Neural cell (in vitro differentiated cells): Measurements from ENCODE around the gene RBM27. TPM values are rescaled to one million over a fixed set of nuclear protein-coding genes. Genes with fewer than 3 reads are reported as not detected.
"Not testable (repeated sequence)": the region's sequence is repeated elsewhere in the genome, so short reads cannot be mapped to it uniquely, and the experiment has no call there.

Experiments
- H2AFZ ChIP-seq: fragments of 200-600, 300-800 bp; sonication (generic), shearing (Covaris generic); 2 replicates; pipeline ENCODE4 v1.6.0; 2014; ENCODE audit warnings: low read depth, mild to moderate bottlenecking, antibody characterized with exemption, low read length, moderate library complexity
- H3F3A ChIP-seq: fragments of 200-600 bp; shearing (Covaris generic); 2 replicates; pipeline ENCODE4 v1.6.1; 2016; ENCODE audit warnings: mild to moderate bottlenecking, moderate library complexity, mixed read lengths, antibody characterized with exemption, low read length; ENCODE audit not compliant: insufficient read depth, poor library complexity, severe bottlenecking
- H3K27ac ChIP-seq: fragments of 200-600, 300-800 bp; sonication (generic), shearing (Covaris generic); 2 replicates; pipeline ENCODE4 v1.5.1; 2014; ENCODE audit warnings: mild to moderate bottlenecking, low read length, moderate library complexity
- H3K27me3 ChIP-seq: fragments of 300-800, 200-600 bp; sonication (generic), shearing (Covaris generic); 2 replicates; pipeline ENCODE4 v1.6.0; 2014; ENCODE audit warnings: mild to moderate bottlenecking, low read depth, low read length, moderate library complexity; ENCODE audit not compliant: insufficient read depth
- H3K36me3 ChIP-seq: fragments of 300-800, 200-600 bp; sonication (generic), shearing (Covaris generic); 2 replicates; pipeline ENCODE4 v1.5.1; 2014; ENCODE audit warnings: mild to moderate bottlenecking, antibody characterized with exemption, low read length, moderate library complexity; ENCODE audit not compliant: insufficient read depth
- H3K4me2 ChIP-seq: fragments of 300-800, 200-600 bp; sonication (generic), shearing (Covaris generic); 2 replicates; pipeline ENCODE4 v1.6.0; 2014; ENCODE audit warnings: mild to moderate bottlenecking, low read length
- H3K4me3 ChIP-seq: fragments of 300-800, 200-600 bp; sonication (generic), shearing (Covaris generic); 2 replicates; pipeline ENCODE4 v1.5.1; 2014; ENCODE audit warnings: mild to moderate bottlenecking, low read length, moderate library complexity
- H3K79me2 ChIP-seq: fragments of 200-600 bp; shearing (Covaris generic); replicated peaks from 2 replicates; pipeline ENCODE4 v1.6.0; 2014; ENCODE audit warnings: mild to moderate bottlenecking, low read length, moderate library complexity; ENCODE audit not compliant: insufficient read depth
- H3K9ac ChIP-seq: fragments of 300-800, 200-600 bp; sonication (generic), shearing (Covaris generic); 2 replicates; pipeline ENCODE4 v1.6.1; 2016; ENCODE audit warnings: mild to moderate bottlenecking, low read length, mixed read lengths
- H3K9me2 ChIP-seq: fragments of 200-600 bp; shearing (Covaris generic); 2 replicates; pipeline ENCODE4 v1.6.1; 2016; ENCODE audit warnings: mild to moderate bottlenecking, low read length, mixed read lengths; ENCODE audit not compliant: insufficient read depth
- H3K9me3 ChIP-seq: fragments of 200-600, 300-800 bp; sonication (generic), shearing (Covaris generic); 2 replicates; pipeline ENCODE4 v1.6.1; 2016; ENCODE audit warnings: mild to moderate bottlenecking, mixed run types, low read length, moderate library complexity, mixed read lengths
- H4K20me1 ChIP-seq: fragments of 200-600 bp; shearing (Covaris generic); 2 replicates; pipeline ENCODE4 v1.6.1; 2016; ENCODE audit warnings: mild to moderate bottlenecking, mixed run types; ENCODE audit not compliant: insufficient read depth
- EP300 ChIP-seq: fragments of 450-650 bp; conservative IDR thresholded peaks from 2 replicates; pipeline ENCODE4 v1.6.1; 2014; ENCODE audit warnings: antibody characterized with exemption, mild to moderate bottlenecking, moderate library complexity; ENCODE audit not compliant: poor library complexity, severe bottlenecking
- EZH2 ChIP-seq: fragments of 200-600, 300-800 bp; shearing (Covaris generic), sonication (generic); IDR thresholded peaks from 2 replicates; pipeline ENCODE4 v1.6.1; 2014; ENCODE audit warnings: antibody characterized with exemption, low read length, borderline replicate concordance, mild to moderate bottlenecking; ENCODE audit not compliant: insufficient read depth, poor library complexity, severe bottlenecking
- MXI1 ChIP-seq: fragments of 450-650 bp; conservative IDR thresholded peaks from 2 replicates; pipeline ENCODE4 v1.6.1; 2014; ENCODE audit warnings: antibody characterized with exemption, mild to moderate bottlenecking; ENCODE audit not compliant: poor library complexity, severe bottlenecking
- POLR2AphosphoS5 ChIP-seq: IDR thresholded peaks from 2 replicates; pipeline ENCODE4 v1.6.1; 2012
- RAD21 ChIP-seq: fragments of 450-650 bp; conservative IDR thresholded peaks from 2 replicates; pipeline ENCODE4 v1.6.1; 2014; ENCODE audit warnings: antibody characterized with exemption, mild to moderate bottlenecking, moderate library complexity
- SMC3 ChIP-seq: fragments of 450-650 bp; conservative IDR thresholded peaks from 2 replicates; pipeline ENCODE4 v1.6.1; 2014; ENCODE audit warnings: antibody characterized with exemption, mild to moderate bottlenecking, moderate library complexity; ENCODE audit not compliant: poor library complexity
- TAF1 ChIP-seq: IDR thresholded peaks from 2 replicates; pipeline ENCODE4 v1.6.1; 2012; ENCODE audit warnings: low read depth
- polyA plus RNA-seq: library from polyadenylated mRNA; depleted of rRNA; stranded (reverse); fragments of >200 nt; gene quantifications from 2 replicates; pipeline ENCODE4 v1.2.3, GENCODE V29; 2014
- TF ChIP-seq, protein P1 (sequence below): fragments of 450-650 bp; IDR thresholded peaks from 2 replicates; pipeline ENCODE4 v1.5.1; 2014; ENCODE audit warnings: antibody characterized with exemption, mild to moderate bottlenecking, moderate library complexity; ENCODE audit not compliant: poor library complexity, severe bottlenecking
- TF ChIP-seq, protein P2 (sequence below): IDR thresholded peaks from 2 replicates; pipeline ENCODE4 v1.6.1; 2012; ENCODE audit warnings: borderline replicate concordance

RBM27 gene
- polyA plus RNA-seq, 1 donor from 2014 or later, result 23.2 TPM

GRCh38 chr5:146208916-146209522, 5.6 kb downstream of the RBM27 start:
- no peaks in the 10 kb centered on the region for H4K20me1 ChIP-seq
- H3K4me2 ChIP-seq, result no peak overlapping the region
- no peak overlapping the region for H2AFZ ChIP-seq
- H3K27me3 ChIP-seq, result no peaks in the 10 kb centered on the region
- no peak overlapping the region for H3K4me3 ChIP-seq
- H3K27ac ChIP-seq, result no peak overlapping the region
- TF ChIP-seq POLR2AphosphoS5 (no peak), SMC3 (no peak), EP300 (no peak), RAD21 (no peak), MXI1 (no peak), TAF1 (no peak), EZH2 (no peak)
- TF ChIP-seq, protein P1, sequence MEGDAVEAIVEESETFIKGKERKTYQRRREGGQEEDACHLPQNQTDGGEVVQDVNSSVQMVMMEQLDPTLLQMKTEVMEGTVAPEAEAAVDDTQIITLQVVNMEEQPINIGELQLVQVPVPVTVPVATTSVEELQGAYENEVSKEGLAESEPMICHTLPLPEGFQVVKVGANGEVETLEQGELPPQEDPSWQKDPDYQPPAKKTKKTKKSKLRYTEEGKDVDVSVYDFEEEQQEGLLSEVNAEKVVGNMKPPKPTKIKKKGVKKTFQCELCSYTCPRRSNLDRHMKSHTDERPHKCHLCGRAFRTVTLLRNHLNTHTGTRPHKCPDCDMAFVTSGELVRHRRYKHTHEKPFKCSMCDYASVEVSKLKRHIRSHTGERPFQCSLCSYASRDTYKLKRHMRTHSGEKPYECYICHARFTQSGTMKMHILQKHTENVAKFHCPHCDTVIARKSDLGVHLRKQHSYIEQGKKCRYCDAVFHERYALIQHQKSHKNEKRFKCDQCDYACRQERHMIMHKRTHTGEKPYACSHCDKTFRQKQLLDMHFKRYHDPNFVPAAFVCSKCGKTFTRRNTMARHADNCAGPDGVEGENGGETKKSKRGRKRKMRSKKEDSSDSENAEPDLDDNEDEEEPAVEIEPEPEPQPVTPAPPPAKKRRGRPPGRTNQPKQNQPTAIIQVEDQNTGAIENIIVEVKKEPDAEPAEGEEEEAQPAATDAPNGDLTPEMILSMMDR, result no peak
- TF ChIP-seq, protein P2, sequence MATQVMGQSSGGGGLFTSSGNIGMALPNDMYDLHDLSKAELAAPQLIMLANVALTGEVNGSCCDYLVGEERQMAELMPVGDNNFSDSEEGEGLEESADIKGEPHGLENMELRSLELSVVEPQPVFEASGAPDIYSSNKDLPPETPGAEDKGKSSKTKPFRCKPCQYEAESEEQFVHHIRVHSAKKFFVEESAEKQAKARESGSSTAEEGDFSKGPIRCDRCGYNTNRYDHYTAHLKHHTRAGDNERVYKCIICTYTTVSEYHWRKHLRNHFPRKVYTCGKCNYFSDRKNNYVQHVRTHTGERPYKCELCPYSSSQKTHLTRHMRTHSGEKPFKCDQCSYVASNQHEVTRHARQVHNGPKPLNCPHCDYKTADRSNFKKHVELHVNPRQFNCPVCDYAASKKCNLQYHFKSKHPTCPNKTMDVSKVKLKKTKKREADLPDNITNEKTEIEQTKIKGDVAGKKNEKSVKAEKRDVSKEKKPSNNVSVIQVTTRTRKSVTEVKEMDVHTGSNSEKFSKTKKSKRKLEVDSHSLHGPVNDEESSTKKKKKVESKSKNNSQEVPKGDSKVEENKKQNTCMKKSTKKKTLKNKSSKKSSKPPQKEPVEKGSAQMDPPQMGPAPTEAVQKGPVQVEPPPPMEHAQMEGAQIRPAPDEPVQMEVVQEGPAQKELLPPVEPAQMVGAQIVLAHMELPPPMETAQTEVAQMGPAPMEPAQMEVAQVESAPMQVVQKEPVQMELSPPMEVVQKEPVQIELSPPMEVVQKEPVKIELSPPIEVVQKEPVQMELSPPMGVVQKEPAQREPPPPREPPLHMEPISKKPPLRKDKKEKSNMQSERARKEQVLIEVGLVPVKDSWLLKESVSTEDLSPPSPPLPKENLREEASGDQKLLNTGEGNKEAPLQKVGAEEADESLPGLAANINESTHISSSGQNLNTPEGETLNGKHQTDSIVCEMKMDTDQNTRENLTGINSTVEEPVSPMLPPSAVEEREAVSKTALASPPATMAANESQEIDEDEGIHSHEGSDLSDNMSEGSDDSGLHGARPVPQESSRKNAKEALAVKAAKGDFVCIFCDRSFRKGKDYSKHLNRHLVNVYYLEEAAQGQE, result no peak
- no peaks in the 10 kb centered on the region for H3K36me3 ChIP-seq
- peaks cover 72% of the 10 kb centered on the region for H3K79me2 ChIP-seq
- H3F3A ChIP-seq, result no peaks in the 10 kb centered on the region
- H3K9me2 ChIP-seq, result no peaks in the 10 kb centered on the region
- H3K9ac ChIP-seq, result no peak overlapping the region
- no peaks in the 10 kb centered on the region for H3K9me3 ChIP-seq

DNA sequence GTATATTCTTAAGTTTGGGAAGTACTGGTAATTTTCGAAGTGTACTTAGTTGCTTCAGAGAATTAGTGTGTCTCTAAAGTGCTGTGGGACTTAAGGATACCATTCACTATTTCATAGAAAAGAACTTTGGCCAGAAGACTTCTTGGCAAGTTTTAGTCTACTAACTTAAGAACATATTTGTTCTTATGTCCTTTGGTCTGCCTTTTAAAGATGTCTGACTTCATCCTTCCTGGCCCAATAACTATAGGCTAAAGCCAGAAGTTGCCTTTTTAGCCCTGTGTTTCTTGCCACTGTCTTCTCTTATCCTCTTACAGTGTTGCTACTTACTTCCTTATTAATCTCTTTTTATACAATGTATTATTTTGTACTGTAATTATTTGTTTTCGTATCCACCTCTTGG, 6.3 kb downstream of the RBM27 start:
- Histone ChIP-seq H3K27ac (no peak overlapping the region), H3K4me2 (no peak overlapping the region), H2AFZ (no peak overlapping the region), H3F3A (no peaks in the 10 kb centered on the region), H3K9me3 (no peaks in the 10 kb centered on the region), H3K9me2 (no peaks in the 10 kb centered on the region), H3K79me2 (peaks cover 65% of the 10 kb centered on the region), H3K4me3 (no peak overlapping the region), H3K27me3 (no peaks in the 10 kb centered on the region), H4K20me1 (no peaks in the 10 kb centered on the region), H3K36me3 (no peaks in the 10 kb centered on the region), H3K9ac (no peak overlapping the region)
- TF ChIP-seq, protein P1, result no peak
- TF ChIP-seq SMC3, result no peak
- no peak for TF ChIP-seq MXI1
- no peak for TF ChIP-seq TAF1
- no peak for TF ChIP-seq EP300
- no peak for TF ChIP-seq RAD21
- no peak for TF ChIP-seq EZH2
- TF ChIP-seq, protein P2, result no peak
- TF ChIP-seq POLR2AphosphoS5, result no peak

DNA sequence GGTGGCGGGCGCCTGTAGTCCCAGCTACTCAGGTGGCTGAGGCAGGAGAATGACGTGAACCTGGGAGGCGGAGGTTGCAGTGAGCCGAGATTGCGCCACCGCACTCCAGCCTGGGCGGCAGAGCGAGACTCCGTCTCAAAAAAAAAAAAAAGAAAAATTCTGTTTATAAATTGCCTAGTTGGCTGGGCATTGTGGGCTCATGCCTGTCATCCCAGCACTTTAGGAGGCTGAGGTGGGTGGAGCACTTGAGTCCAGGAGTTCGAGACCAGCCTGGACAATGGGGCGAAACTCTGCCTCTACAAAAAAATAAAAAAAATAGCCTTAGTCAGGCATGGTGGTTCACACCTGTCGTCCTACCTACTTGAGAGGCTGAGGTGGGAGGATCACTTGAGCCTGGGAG, 7.4 kb downstream of the RBM27 start:
- H3K9me3 ChIP-seq, H3K9ac ChIP-seq, H3K9me2 ChIP-seq, H3K27ac ChIP-seq, H3K4me2 ChIP-seq, H4K20me1 ChIP-seq, H3K27me3 ChIP-seq, H3K36me3 ChIP-seq, H3F3A ChIP-seq, H3K4me3 ChIP-seq, H2AFZ ChIP-seq: not testable (repeated sequence)
- H3K79me2 ChIP-seq, result peaks cover 61% of the 10 kb centered on the region
